Islet of Langerhans (tissue), 1 donor: ENCODE results near the gene GDF7.

Source experiments
- FAIRE-seq: peaks from one replicate; lab custom pipeline; 2011; peaks lifted over from hg19 to GRCh38; lab: Jason Lieb, UNC

The GDF7 gene

DNA sequence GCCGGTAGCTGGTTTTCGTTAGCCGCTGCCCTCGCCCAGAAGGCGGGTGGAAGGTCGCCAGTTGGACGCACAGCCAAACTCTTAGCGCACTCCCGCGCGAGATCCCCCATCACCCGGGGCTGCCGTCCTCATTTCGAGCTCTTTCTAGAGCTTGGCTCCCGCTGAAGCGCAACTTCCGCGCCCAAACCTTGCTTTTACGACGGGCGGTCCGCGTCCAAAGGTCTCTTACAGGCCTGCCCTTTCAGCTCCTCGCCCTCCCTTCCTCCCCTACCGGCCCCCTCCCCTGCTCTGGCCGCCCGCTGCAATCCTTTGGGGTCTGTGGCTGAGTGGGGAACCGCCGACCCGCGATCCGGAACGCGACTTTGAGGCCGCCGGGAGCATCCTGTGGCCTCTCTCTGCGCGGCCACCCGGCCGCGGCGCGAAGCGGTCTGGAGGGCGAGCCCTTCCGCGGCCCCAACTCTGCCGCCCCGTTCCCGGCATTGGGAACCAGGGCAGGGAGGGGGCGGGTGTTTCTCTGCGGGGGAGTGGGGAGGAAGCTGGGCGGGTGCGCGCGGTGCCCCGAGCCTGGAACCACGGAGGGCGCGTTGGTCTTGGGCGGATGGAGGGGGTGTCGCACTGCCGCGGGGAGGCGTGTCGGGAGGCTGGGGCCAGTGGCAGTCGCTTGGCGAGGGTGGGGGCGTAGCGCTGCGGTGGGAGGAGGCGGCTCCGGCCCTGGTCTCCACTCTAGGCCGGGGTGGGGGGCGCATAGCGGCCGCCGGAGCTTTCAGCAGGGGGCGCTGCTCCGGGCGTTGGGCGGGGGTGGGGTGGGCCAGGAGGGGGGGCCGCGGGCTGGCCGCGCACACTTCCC, at the start of gene GDF7:
TSS of gene GDF7 (plus strand) at position 841 of the 847 bp plus-strand sequence. CDS start 96 bp downstream, outside the sequence.
- no peak for FAIRE-seq

DNA sequence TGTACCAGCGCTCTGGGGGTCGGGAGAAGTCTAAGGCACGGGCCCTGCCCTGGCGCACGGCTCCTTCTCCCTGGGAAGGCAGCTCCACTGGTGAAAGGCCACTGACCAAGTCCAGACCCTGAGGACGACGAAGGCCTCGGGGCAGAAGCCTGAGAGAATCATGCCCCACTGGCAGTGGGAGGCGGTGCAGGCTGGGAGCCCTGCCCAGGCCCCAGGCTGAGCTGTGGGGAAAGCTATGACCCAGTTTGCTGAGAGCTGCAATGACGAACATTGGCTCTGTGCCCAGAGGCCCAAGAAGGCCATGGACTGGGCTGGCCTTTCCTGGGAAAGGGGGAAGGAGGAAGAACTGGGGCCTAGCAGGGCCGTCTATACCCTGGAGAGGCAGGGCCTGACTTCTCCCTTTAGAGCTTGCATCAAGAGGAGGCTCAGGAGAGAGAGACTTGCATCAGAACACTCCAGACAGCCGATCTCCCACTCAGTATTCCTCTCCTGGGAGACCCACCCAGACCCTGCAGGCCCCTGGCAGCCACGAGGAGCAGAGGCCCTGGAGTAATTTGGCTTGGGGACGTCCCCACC, 49.0 kb upstream of the GDF7 start:
- no peak for FAIRE-seq

DNA sequence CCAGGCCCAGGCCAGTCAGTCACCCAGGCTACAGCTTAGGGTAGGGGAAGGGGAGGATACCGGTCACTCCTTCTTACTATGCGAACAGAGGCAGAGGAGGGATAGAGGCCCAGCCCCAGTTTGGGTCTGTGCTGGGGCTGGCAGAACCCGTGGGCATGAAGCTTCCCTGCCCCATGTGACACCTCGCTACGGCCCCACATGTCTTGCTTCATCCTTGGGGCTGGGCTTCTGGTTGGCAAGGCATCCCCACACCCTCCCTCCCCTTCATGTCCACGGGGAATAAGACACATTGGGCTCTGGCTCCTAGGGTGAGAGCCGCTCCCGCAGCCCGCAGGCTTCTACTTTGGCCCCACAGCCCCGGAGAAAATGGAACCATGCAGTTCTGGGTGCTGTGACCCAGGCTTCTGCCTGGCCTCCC, 48.5 kb upstream of the GDF7 start:
- no peak for FAIRE-seq

DNA sequence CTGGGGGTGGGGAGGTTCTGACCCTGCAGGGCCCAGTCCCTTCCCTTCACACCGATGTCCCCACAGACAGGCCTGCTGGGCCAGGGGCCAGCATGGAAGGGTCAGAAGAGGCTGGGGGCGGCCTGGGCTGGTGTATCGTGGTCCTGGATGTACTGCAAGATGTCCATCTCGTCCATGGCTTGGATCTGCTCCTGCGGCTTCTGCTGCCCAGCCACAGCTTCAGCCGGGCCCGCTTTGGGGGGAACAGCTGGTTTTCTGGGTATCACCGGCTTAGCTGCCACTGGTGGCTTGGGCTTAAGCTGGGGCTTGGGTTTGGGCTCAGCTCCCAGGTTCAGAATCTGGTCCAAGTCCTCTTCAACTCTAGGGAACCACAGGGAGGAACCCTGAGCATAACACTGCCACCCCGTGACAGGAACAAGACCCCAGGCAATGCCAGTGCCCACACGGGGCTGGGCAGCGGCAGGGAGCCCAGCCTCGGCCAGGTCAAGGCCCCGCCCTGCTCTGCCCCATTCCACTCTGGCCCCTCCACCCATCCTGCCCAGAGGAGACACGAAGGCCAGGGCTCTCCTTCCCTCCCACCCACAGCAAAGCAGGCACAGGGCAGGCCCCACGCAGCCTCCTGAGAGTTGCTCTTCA, 47.9 kb upstream of the GDF7 start:
- FAIRE-seq = no peak

DNA sequence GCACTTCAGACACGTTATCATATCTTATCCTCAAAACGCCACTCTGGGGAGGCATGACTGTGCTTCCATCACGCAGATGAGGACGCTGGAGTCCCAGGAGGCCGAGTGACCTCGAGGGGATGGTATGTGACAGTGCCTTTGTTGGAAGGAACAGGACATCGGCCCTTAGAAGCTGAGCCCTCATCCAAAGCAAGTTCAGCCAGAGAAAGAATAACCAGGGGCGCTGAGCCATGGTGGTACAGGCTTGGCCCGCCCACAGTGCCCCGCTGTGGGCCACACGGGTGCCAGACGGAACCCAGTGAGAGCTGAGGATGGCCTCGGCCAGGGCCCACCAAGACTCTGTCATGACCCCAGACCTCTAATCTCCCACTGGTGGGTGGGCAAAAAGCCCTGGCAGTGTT, 47.3 kb upstream of the GDF7 start:
- no peak for FAIRE-seq

DNA sequence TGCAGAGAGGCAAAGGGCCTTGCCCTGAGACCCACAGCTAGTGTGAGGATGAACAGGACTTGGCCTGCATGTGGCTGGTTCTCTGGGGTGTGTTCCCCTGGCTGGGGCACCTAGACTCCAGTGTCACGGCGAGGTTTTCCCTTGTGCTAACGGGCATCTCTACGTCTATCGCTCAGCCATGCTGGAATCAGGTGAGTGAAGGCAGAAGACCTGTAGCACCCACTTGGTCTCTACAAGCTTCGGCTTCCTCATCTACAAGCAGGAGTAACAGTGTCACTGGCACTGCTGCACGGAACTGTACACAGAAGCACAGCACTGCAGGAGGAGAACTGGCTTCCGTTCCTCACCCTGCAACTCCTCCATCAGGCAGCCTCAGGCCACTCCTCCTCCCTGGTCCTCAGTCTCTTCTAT, 46.7 kb upstream of the GDF7 start:
- FAIRE-seq = no peak

DNA sequence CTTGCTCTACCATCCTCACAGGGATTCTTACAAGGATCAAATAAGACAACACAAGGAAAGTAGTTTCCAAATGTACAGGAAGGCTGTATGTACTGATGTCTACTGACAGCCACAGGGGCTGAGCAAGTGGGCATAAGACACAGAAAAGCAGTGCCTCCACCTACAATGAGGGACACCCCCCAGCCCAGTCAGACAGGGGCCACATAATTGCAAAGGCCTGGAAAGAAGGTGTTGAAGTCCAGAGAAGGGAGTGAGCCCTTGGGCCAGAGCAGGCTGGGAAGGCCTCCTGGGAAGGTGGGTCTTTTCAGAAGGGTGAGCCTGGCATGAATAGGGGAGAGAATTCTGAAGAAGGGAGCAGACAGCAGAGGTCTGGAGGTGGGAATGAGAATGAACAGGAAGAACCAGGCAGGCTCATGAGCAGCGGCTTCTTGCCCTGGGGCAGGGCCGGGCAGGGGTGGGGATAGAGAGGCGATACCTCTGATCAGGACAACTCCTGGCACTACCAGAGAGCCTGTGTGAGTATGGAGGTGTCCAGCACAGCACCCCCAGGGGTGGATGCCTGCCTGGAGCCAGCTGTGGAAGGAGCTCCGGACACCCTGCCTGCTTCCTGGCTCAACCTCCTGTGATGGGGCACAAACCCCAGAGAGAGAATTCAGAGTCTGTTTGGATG, 46.1 kb upstream of the GDF7 start:
- FAIRE-seq = no peak

DNA sequence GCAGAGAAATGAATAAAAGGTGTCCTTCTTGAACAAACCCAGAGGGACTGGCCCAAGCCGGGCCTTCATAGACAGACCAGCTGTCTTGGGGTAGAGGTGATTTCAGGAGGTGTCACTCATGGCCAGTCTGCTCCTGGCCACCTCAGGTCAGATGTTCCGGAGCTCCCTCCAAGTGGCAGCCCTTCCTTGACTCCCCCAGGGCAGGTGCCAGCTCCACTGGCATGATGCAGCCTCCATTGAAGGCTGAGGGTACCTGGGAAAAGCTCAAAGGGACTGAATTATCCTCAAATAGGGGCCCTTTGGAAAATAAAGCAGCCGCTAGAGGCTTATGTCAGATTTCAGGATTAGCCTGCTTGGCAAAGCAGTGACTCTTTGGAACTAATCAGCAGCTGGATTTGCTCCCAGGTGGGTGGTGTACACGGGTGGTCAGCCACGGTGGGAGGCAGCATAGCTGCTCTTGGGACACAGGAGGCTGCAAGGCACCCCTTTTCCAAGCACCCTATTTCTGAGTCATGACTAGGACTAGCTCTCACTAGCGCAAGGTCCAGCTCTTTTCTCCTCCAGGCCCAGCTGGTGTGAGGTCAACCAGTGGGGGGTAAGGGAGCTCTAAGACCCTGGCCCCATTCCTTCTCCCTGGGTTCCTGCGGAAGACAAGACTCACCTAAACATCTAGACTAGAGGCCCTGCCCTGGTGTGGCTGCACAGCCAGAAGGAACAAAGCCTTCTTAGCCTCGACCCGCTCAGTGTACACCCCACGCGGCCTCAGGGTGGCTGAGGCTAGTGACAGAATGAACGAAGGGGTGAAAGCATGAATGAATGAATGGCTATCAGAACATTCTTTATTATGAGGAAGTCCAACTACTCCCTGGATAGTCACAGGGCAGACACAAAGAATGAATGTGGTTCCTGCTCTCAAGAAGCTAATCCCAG, 45.3 kb upstream of the GDF7 start:
- FAIRE-seq = no peak

DNA sequence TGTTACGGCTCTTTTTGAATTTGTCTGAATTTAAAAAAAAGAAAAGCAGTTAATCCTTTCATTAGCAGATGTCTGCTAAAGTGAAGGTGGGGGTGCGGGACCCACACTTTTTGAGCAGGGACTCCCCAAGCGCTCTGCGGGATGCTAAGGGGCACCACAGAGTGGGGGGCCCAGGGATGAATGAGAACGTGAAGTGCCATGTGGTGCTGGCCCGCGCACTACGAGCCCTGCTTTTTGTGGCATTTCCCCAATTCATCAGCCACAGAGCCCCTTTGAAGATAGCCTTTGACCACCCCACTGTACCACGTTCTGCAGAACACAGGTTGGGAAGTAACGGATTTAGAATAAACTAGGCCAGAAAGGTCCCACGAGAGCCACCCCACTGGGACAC, 44.7 kb upstream of the GDF7 start:
- no peak for FAIRE-seq

DNA sequence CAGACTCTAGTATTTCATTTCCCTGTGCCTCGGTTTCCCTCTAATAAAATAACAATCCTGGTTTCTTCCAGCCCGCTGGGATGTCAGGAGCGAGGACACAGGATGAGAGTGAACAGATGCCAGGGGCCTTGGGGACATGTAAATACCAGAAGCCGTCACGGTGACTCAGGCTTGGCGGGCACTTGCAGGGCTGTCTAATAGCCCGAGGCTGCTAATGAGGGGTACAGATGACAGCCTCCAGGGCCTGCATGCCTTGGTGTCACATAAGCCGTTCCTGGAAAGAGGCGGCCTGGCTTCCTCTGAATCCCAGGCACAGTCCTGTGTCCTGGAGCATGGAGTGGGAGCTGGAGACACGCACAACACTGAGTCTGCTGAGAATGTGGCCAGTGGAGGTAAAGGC, 44.2 kb upstream of the GDF7 start:
- FAIRE-seq = peak; percentile 33

DNA sequence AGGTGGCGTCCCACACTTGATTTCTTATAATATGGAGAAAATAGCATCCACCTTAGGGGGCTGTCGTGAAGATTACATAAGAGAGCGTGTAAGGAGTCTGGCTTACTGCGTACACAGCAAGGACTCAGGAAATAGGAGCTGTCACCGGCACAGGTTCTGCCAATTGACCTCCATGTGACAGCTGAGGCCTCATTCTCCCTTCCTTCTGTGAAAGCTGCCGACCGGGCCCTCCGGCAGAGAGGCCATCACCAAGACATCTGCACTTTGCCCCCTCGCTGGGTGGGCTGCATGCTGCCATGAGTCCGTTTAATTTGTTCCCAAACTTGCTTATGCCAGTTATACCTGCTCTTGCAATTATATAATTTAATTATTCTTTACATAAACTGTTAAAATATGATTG, 43.7 kb upstream of the GDF7 start:
- no peak for FAIRE-seq

DNA sequence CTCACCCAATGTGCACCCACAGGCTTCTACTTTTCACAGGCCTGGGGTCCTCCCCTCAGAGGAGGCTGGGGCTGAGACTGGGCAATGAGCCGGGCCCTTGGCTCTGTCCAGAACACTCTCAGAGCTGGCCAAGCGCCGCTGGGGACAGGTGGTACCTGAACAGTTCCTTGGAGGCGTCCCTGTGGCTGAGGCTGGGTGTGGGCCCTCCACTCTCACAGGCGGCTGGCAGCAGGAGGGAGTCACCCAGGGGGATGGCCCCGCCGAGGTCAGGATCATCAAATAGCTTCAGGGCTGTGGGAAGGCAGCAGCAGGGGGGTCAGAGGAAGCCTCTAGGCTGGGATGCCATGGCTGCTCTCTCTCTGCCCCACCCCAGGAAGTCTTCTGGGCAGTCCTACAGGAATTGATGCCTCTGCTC, 43.2 kb upstream of the GDF7 start:
- no peak for FAIRE-seq

DNA sequence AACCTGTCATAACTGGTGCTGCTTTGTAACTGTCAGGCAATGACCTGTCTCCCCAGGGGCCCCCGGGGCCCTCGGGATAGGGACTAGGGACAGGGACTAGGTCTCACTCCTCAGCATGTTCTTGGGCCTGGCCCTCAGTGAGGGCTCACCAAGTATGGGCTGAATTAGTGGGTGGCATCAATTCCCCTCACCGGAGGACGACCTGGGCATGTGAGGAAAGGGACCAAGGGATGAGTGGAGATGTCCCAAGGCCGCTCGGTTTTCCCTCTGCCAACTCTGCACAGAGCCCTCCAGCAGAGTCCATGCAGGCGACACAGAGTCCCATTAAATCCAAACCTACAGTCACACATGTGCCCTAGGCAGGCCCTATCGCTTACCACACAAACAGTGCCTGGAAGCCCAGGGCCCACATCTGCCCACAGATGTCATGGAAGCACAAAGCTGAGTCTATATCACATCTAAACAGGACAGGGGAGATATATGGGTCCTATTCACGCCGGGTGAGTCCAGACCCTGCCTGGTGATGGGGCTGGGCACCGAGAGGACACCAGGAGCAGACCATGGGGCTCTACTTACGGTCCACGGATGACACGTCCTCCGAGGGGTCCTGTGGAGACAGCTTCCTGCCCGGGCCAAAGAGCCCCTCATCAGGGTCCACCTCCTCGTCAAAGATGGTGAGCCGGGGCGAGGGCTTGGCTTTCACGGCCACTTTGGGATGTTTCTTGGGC, 42.6 kb upstream of the GDF7 start:
- FAIRE-seq = no peak

DNA sequence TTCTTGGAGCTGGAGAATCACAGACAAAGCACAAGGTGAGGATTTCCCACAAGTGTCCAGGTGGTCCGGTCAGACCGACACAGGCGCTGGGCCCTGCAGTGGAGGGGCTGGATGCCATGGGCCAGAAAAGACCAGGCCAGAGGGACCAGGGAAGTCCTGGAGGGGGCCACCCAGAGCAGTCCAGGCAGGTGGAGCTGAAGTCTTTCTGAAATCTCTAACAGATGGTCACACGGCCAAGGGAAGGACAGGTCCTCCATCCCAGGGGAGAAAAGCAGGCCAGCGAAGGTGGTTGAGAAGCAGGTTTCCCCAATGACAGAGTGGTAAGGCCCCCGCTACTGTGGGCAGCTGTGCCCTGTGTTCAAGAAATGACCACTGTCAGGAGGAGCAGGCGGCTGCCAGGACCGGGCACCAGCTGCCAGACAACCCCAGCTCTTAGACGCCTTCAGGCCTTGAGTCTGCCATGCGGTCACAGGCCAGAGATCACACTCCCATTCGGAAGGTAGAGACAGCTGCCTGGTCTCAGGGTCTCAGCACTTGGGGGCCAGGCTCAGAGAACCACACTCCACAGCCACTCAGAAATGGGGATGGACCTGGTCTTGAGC, 42.0 kb upstream of the GDF7 start:
- no peak for FAIRE-seq

DNA sequence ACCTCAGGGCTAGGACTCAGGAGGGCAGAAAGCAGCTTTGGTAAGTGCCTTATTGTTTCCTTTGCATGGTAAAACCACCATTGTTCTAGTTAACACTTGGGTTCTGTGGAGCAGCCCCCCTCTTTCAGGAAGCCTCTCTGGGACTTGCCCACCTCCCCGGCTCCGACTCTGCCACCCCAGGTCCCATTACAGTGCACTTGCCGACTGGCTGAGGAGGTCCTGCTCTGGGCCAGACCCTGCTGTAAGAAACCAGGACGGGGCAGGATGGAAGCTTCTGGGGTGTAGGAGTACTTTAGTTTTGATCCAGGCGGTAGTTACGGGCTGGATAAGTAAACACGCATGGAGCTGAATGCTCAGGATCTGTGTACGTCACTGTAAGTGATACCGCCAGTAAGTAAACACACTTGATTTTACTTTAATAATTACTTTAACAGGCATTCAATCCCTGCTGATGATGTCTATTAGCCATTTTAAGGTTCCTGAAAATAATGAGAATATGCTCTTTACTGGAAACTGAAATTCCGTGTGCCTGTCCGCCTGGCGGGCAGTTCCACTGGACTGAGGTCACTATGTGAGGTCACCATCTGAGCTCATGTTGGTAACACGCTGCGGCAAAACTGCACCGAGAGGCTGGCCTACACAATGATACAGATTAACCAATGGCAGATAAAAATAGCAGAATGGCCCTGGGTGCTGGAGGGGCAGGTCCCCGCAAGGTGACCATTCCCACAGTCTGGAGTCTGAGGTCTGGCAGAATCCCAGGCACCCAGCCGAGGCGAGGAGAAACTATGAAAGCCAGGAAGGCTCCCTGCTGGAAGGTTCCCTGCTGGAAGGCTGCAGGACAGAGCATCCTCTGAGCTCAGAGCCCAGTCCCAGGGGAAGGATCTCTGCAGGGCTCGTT, 41.2 kb upstream of the GDF7 start:
- FAIRE-seq = peak; percentile 70

DNA sequence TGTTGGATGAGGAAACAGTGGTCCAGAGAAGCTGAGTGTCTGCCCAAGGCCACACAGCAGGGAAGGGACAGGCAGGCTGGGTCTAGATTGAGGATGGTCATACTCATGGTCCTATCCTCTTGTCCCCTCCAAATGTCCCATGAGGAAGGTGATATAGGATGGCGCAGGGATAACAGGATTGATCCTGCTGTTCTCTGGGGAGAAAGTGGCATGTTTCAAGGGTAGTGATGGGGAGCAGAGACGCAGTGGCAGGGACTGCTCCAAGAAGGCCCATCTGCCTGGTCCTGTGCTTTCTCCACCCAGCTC, 40.6 kb upstream of the GDF7 start:
- no peak for FAIRE-seq

DNA sequence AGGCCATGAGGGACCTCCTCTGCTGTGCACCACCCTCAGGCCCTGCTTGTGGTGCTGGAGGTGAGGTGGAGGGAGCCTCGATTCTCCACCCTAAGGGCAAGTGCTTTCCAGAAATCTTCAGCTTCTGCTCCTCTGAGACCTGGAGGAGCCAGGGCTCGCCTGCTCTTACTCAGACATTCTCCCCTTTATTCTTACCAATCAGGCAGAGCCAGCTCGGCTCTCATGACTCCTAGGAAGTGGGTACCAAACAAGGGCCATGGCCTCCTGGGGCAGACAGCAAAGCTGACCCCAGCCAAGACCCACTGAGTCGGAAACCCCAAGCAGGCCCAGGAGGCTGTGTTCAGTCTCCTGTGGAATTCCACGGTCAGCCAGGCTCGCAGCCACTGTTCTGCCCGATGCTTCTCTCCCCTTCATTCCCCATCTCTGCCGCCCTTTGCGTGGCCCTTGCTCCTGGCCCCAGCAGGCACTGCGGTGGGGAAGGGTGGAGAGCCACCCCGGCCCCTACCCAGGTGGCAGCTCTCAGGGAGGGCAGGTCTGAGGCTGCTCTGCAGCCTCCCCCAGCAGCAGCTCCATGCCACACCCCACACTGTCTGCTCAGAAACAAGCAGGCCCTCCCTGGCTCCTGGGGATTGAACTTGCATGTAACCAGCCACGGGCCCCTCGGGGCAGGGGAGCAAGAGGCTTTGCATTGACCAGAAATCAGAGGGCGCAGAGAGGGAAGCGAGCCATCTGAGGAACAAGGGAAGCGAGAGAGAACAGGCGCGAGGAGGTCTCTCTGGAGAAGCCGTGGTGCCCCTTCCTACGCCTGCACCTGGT, 40.0 kb upstream of the GDF7 start:
- no peak for FAIRE-seq

DNA sequence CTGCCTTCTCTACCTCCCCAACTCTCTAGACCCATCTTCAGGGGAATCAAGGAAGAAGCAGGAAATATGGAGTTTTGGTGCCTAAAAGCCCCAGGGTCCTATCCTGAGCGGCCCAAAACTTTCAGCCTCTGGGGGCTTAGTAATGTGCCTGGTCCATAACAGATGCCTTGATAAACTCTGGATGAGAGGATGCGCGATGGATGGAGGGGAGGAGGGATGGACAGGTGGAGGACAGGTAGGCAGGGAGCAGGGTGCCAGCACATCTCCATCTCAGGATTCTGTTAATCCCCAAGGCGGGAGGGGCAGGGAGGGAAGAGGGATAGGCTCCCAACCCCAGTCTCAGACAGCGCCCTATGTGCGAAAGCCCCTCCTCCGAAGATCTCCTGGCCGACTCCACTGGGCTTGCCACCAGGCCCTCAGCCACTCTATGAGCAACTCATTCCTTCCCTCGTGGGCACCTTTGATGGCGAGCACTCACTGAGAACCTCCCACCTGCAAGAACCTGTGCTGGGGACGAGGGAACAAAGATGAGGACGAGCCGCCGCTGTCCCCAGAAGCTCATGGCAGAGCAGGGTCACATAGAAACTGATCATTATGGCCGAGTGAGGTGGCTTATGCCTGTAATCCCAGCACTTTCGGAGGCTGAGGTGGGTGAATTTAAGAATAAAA, 39.1 kb upstream of the GDF7 start:
- FAIRE-seq = no peak
